HG02938 (cell line): Measurements from ENCODE around the gene SGSH.

Experiments
- ATAC-seq: cut with Tn5 transposase; IDR thresholded peaks from one replicate; pipeline ENCODE4 v1.9.1; 2021; ENCODE audit warnings: mild to moderate bottlenecking, moderate library complexity; ENCODE audit not compliant: unreplicated experiment

The SGSH gene

GRCh38 chr17:80187090-80187489, 33.0 kb downstream of the SGSH start:
- no peak for ATAC-seq

- ATAC-seq = no peak
Measured at GRCh38 chr17:80185968-80186367, 34.2 kb downstream of the SGSH start.

GRCh38 chr17:80184423-80184714, 35.8 kb downstream of the SGSH start:
- ATAC-seq = no peak

DNA sequence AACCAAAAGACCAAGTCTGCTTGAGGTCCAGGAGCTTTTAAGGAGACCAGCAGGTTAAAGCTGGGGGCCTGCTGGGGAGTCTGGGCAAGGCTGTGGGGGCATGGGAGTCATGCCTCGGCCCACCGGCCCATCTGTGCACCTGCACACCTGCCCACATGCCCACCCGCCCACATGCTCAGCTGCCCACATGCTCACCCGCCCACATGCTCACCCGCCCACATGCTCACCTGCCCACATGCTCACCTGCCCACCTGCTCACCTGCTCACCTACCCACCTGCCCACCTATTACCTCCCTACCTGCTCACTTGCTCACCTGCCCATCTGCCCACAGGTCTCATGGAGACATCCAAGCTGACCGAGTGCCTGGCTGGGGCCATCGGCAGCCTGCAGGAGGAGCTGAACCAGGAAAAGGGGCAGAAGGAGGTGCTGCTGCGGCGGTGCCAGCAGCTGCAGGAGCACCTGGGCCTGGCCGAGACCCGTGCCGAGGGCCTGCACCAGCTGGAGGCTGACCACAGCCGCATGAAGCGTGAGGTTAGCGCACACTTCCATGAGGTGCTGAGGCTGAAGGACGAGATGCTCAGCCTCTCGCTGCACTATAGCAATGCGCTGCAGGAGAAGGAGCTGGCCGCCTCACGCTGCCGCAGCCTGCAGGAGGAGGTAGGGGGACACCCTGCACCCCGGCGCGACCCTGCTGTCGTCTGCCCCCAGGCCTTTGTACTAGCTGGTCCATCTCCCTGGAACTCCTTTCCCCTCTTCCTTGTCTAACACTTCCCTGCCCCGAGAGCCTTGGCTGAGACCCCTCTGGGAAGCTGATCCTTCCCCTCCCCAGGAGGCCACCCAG, 36.3 kb downstream of the SGSH start:
- ATAC-seq = no peak

GRCh38 chr17:80182845-80183223, 37.3 kb downstream of the SGSH start:
- no peak for ATAC-seq

- ATAC-seq = no peak
Measured at GRCh38 chr17:80182118-80182844, 37.9 kb downstream of the SGSH start.

- ATAC-seq = no peak
Measured at GRCh38 chr17:80181431-80181830, 38.7 kb downstream of the SGSH start.

- ATAC-seq = no peak
Measured at GRCh38 chr17:80180192-80180591, 39.9 kb downstream of the SGSH start.

DNA sequence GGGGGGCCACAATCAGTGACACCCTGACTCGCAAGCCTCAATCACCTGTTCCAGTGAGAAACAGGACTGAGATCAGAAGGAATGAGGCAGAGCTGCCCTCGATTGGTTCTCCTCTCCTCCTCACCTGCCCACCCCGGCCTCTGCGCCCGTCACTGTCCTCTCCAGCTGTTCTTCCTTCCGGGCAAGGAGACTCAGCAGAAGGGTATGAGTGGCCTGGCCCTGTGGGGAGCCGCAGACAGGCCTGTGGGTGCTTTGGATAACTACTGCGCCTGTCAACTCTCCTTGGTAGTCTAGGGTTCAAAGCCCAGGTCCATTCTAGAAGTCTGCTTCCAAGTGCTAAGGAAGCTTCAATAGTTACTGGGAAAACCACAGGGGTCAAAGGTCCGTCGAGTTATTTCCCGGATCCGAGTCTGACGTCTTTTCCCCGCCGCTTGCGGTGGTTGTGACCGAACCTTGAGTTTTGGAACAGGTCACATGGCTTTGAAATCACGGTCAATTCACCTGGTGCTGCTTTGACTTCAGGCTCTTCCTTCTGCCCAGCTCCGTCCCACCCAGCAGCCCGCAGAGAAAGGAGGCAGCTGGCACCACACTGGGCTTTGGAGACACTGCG, 42.0 kb downstream of the SGSH start:
- ATAC-seq = no peak

GRCh38 chr17:80176757-80177156, 43.4 kb downstream of the SGSH start:
- no peak for ATAC-seq

DNA sequence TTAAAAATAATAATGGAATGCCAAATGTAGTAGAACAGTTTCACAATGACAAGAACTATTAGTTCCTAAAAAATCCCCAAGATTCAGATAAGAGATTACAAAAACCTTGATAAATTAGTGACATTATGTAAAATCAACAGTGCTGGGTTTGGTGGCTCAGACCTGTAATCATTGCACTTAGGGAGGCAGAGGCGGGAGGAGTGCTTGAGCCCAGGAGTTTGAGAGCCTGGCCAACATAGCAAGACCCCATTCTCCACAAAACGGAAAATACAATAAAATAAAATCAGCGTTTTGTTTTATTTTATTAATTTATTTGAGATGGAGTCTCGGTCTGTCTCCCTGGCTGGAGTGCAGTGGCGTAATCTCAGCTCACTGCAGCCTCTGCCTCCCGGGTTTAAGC, 46.2 kb downstream of the SGSH start:
- ATAC-seq = no peak

- no peak for ATAC-seq
Measured at GRCh38 chr17:80173126-80173525, 47.0 kb downstream of the SGSH start.

- no peak for ATAC-seq
Measured at GRCh38 chr17:80171681-80172080, 48.5 kb downstream of the SGSH start.

DNA sequence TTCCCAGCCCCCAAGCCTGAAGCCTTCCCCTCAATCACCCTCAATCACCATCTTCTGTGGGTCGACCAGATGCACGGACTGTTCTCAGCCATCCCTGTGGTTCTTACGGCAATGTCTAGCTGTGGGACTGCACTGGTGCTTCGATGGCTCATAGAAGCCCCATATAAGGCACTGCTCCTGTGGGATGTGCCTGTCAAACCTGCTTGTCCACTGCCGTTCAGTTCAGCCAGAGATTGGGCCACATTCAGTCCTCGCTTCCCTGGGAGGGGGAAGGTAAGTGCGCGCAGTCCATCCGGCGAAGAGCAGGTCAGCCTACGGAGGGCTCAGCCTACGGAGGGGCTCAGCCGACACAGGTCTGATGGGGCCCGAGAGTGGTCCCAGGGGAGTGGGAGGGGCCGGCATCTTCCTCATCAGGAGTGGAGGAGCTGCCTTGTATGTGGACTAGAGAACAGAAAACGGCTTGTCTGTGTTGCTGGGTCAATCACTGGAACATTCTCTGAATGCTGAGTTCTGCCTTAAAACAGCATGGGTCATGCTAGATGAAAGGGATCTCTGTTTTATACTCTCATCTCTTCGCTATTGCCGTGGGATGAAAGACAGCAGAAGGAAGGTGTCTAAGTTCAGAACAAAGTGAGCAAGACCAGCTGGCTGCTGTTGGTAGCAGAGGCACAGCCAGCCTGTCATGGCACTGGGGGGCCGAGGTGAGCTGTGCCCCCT, 50.2 kb downstream of the SGSH start, which contains the start of gene CARD14:
Gene CARD14, plus strand, starts transcription at position 247 of the 717 bp plus-strand sequence. CDS start 11,409 bp downstream, outside the sequence.
- no peak for ATAC-seq

DNA sequence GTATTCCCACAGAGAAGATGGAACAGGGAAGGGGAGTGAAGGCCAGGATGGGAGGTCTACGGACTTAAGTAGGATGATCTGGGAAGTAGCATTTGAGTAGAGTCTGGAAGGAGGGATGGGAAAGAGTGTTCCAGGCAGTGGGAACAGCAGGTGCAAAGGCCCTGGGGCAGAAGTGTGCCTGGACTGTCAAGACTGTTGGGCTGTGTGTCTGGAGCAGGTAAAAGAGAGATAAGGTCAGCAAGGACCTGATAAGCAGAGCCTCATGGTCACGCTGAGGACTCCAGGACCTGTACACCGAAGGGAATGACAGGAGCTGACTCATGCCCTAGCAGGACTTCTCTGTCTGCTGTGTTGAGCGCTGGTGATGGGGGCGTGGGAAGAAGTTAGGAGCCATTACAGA, 51.0 kb downstream of the SGSH start:
- no peak for ATAC-seq

DNA sequence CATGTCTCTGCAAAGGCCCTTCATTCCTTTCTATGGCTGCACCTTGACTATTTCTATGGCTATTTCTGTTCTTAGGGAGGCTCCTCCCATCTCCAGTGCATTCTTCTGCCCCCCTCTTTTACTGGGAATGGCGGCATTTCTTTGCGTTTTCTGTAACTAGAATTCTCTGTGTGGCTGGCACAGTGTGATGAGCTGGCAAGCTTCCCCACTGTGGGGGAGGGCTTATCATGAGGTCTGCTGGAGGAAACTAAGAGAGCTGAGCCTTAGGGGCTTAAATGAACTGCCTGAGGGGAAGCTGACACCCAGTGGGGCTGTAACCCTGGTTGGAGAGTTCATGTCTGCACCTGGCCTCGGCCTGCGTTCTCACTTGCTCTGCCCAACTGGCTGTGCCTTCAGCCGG, 51.8 kb downstream of the SGSH start:
- ATAC-seq = no peak

DNA sequence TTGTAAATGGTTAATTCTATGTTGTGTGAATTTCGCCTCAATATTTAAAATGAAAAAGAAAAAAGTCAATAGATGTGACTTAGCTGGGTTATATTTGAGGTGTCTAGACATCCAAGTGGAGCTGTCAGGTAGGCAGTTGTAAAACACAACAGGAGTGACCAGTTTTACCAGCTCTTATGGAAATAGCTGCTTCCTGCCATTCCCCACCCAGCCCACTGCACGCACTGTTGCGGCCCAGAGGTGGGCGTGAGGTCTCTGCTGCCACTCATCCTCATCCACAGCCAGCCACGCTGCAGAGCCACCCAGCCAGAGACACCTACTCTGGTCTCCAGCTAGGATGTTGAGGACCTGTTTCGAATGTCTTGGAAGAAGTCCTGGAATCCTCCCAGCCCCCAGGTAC, 53.7 kb downstream of the SGSH start:
- no peak for ATAC-seq

- ATAC-seq = no peak
Measured at GRCh38 chr17:80164185-80164584, 55.9 kb downstream of the SGSH start.

GRCh38 chr17:80163336-80163735, 56.8 kb downstream of the SGSH start:
- no peak for ATAC-seq

- ATAC-seq = no peak
Measured at GRCh38 chr17:80160536-80160935, 59.6 kb downstream of the SGSH start.
